ENCODE data around the gene DNM1L. TPM values are rescaled to one million over a fixed set of nuclear protein-coding genes. Genes with fewer than 3 reads are reported as not detected.

Gene DNM1L
- polyA plus RNA-seq, 1 of the 3 experiments (the other 2 are of a cell fraction): 26.6 TPM

- no peak for TF ChIP-seq FOXM1 (IDR thresholded peaks at IDR 0.05; ENCODE audit: low read depth)
- no peak for TF ChIP-seq RCOR1 (IDR thresholded peaks at IDR 0.05; ENCODE audit: low read length)
- no peak for TF ChIP-seq POLR2AphosphoS5 (IDR thresholded peaks at IDR 0.05; ENCODE audit: low read depth, low read length)
- no peak for TF ChIP-seq EZH2phosphoT487 (IDR thresholded peaks at IDR 0.05; ENCODE audit: borderline replicate concordance, low read depth)
- TF ChIP-seq GATA2 (CRISPR knock-in tag; IDR thresholded peaks at IDR 0.05): no peak
- no peak for TF ChIP-seq TEAD4 (IDR thresholded peaks at IDR 0.05; ENCODE audit: borderline replicate concordance, insufficient read depth)
- no peak for TF ChIP-seq MAX (IDR thresholded peaks at IDR 0.05; ENCODE audit: low read depth)
- TF ChIP-seq TAF1 (IDR thresholded peaks at IDR 0.05; ENCODE audit: borderline replicate concordance, low read depth, low read length): no peak
These were observed 63.0 kb downstream of the DNM1L start (continued) for GRCh38 chr12:32742133-32742532.

GRCh38 chr12:32743264-32743663 lies 64.2 kb downstream of the DNM1L start:
- no peaks in the 10 kb centered on the region for H3K9me3 ChIP-seq
- H3K4me3 ChIP-seq (ENCODE audit: low read depth in 2 of 2, low read length in 1 of 2): no peak overlapping the region
- peaks cover 13% of the 10 kb centered on the region for H3F3A ChIP-seq (replicated peaks; ENCODE audit: insufficient read depth)
- H3K9me2 ChIP-seq: no peaks in the 10 kb centered on the region
- H3K4me1 ChIP-seq (ENCODE audit: control insufficient read depth in 1 of 2, insufficient read depth in 2 of 2, low read depth in 1 of 2, low read length in 1 of 2): no peaks in the 10 kb centered on the region; a peak in 1 of 4 replicates
- H4K20me1 ChIP-seq (ENCODE audit: insufficient read depth): no peaks in the 10 kb centered on the region
- peaks cover 7% of the 10 kb centered on the region; the same call in 1 of the 2 replicates for H3K79me2 ChIP-seq (ENCODE audit: insufficient read depth)
- no peak overlapping the region for H3K4me2 ChIP-seq
- CTCF ChIA-PET: interaction anchor here (3.6 kb wide), 1 partner anchor 12 kb away, joined by 26 read pairs; the partner anchor contains the start of gene YARS2
- DNase-seq: no peak
- H3K27me3 ChIP-seq (ENCODE audit: insufficient read depth): no peaks in the 10 kb centered on the region
- 100% methylated on average over 2 of the region's 2 CpGs for WGBS (ENCODE audit: low lambda C conversion rate)
- H3K27ac ChIP-seq (ENCODE audit: low read depth in 2 of 2, low read length in 1 of 2): no peak overlapping the region
- H3K9ac ChIP-seq: no peak overlapping the region
- H3K36me3 ChIP-seq (replicated peaks in 1 of 2; ENCODE audit: control insufficient read depth in 1 of 2, insufficient read depth in 2 of 2, low read length in 1 of 2): peaks cover 79 to 92% of the 10 kb centered on the region in 2 experiments
- POLR2A ChIA-PET: no interaction called here
- TF ChIP-seq NRF1 (IDR thresholded peaks at IDR 0.05; ENCODE audit: low read depth, low read length) (no peak), EZH2phosphoT487 (IDR thresholded peaks at IDR 0.05; ENCODE audit: borderline replicate concordance, low read depth) (no peak), ZBTB33 (IDR thresholded peaks at IDR 0.05; ENCODE audit: borderline replicate concordance, low read depth) (no peak), YY1 (IDR thresholded peaks at IDR 0.05; ENCODE audit: low read depth) (no peak), IRF3 (IDR thresholded peaks at IDR 0.05; ENCODE audit: low read depth, low read length) (no peak), CTCF (IDR thresholded peaks at IDR 0.05) (no peak), MEF2A (IDR thresholded peaks at IDR 0.05; ENCODE audit: borderline replicate concordance, low read depth) (no peak), SMC3 (IDR thresholded peaks at IDR 0.05; ENCODE audit: low read depth, low read length) (no peak), FOXM1 (IDR thresholded peaks at IDR 0.05; ENCODE audit: low read depth) (no peak), USF1 (IDR thresholded peaks at IDR 0.05; ENCODE audit: borderline replicate concordance, low read depth) (no peak), JUND (IDR thresholded peaks at IDR 0.05) (no peak), ELF1 (IDR thresholded peaks at IDR 0.05) (no peak), FOSL2 (IDR thresholded peaks at IDR 0.05; ENCODE audit: borderline replicate concordance, low read depth) (no peak), EP300 (IDR thresholded peaks at IDR 0.05; ENCODE audit: borderline replicate concordance in 1 of 2, low read depth in 1 of 2, low read length in 1 of 2) (no peak)
- no peak overlapping the region for H2AFZ ChIP-seq (ENCODE audit: low read depth)

Data from SK-N-SH (cell line).